Amniotic epithelial cell (primary cell): ENCODE measurements around the gene NCBP3.

ENCODE experiments used
- DNase-seq: peaks from one replicate; pipeline ENCODE4 v3.0.0-alpha.2; 2010; ENCODE audit warnings: low read depth

NCBP3 gene

GRCh38 chr17:3845621-3846436 is at the start of gene NCBP3:
NCBP3 (minus strand) TSS chr17:3846246; CDS start chr17:3846223, 23 bp downstream.
- peak; percentile 86 for DNase-seq

DNA sequence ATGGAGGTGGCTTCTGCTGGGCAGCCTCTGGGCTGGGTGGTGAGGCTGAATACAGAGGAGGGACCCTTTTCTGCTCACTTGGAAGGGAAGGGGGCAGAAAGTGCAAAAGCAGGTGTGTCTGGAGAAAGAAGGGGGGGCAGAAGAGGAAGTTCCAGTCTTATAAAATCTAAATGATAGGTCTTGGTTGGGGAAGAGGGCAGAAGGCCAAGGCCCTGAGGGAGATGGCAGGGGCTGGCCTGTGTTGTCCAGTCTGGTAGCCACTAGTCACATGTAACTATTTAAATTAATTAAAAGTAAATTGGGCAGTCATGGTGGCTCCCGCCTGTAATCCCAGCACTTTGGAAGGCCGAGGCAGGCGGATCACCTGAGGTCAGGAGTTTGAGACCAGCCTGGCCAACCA is 49.3 kb upstream of the NCBP3 start:
- no peak for DNase-seq

GRCh38 chr17:3894911-3895343 is 48.9 kb upstream of the NCBP3 start:
- DNase-seq: peak; percentile 53

DNA sequence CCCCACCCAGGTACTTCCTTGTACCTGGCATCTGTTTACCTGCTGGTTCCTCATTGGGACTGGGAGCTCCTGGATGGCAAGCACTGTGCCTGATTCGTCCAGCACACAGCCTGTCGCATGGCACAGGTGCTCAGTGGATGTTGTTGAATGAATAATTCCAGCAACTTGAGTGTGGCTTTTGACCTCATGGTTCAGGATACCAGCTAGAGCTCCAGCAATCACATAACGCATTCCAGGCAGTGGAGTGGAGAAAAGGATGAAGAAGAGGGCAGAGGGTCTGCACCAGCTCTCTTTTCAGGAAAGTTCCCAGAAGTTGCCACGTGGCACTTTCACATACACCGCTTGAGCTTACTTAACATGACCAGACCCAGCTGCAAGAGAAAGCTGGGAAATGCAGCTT is 48.1 kb upstream of the NCBP3 start:
- DNase-seq: no peak

DNA sequence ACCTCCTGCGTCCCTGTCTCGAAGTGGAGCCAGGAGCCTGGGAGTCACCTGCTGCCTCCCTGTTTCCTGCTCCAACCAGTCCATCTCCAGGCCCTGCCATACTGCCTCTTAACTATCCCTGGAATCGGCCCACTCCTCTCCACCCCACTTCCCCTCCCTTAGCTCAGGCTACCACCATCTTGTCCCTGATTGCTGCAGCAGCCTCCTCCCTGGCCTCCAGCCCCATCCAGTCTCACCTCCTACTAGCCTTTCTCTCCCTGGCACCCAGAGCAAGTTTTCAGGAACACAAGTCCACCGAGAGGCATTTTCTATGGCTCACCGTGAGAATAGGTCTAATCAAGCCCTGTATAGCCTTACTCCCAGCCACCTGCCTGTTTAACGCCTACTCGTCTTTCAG is 47.7 kb upstream of the NCBP3 start:
- no peak for DNase-seq

- DNase-seq: peak; percentile 72
Observed at GRCh38 chr17:3893003-3893719, 47.1 kb upstream of the NCBP3 start, which contains the start of gene CAMKK1. CAMKK1 (minus strand) TSS chr17:3893053; CDS start chr17:3885687, 7,366 bp downstream.

GRCh38 chr17:3892095-3892998 is 46.3 kb upstream of the NCBP3 start:
- peak; percentile 63 for DNase-seq

GRCh38 chr17:3891626-3892094 is 45.6 kb upstream of the NCBP3 start:
- no peak for DNase-seq

GRCh38 chr17:3890878-3891219 is 44.8 kb upstream of the NCBP3 start:
- no peak for DNase-seq

DNA sequence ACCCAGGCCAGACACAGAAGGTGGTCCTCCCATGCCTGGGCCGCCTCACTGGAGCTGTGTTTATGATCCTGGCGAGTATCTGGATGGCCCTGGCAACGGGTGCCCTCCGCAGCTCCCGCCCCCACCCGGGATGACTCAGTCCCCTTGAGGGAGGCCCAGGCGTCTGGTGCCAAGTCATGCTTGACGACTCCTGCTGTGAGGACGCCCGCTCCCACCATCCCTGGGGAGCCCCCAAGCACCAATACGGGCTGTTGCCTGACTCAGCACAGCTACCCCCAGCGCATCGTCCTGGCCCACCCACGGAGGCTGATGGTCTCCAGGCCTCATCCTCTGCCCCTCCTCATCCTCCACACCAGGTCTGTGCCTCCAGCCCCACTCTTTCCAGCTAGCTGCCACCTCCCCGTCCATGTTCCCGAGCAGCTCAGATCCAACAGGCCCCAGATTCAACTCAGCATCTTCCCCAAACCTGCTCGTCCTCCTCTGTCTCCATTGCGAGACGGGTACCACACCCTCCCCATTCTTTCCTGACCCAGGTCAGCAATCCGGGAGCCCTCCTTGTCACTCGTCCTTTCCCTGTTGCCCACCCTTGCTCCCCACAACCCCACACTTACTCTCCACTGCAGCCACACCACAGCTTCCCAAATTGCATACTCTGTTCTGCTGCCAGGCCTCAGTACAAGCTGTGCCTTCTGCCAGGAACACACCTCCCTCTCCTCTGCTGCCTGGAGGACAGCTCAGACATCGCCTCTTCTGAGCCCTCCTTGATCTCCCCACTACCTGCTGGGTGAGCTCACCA is 44.2 kb upstream of the NCBP3 start:
- peak; percentile 84 for DNase-seq

DNA sequence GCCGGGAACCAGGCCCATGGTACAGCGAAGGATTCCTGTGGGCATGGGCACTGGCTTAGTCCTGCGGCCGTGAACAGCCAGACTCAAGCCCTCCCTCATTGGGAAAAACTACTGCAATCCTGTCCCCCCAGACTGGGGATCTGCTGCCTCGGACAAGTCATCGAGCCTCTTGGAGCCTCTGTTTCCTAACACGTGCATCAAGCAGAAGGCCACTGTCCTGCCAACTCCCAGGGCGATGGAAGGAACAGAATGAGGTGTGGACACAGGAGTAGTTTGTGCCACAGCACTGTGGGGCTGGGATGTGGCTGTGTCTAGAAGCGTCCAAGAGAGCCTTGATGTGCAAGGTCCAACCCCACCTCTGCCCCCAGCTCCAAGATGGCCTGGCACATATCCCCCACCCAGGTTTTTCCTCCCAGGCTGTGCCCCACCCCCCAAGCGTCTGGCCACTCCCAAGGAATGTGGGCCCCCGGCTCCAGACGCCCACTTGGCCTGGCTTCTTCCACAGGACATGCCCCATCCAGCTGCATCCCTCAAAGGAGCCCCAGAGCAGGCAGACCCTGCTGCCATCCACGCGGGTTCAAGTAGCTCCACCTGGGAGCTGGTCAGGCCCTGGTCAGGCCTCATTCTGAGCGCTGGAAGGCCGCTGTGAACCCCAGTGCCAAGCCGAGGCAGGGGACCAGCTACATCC is 43.4 kb upstream of the NCBP3 start:
- DNase-seq: no peak

GRCh38 chr17:3888343-3889171 is 42.5 kb upstream of the NCBP3 start:
- DNase-seq: peak; percentile 94

DNA sequence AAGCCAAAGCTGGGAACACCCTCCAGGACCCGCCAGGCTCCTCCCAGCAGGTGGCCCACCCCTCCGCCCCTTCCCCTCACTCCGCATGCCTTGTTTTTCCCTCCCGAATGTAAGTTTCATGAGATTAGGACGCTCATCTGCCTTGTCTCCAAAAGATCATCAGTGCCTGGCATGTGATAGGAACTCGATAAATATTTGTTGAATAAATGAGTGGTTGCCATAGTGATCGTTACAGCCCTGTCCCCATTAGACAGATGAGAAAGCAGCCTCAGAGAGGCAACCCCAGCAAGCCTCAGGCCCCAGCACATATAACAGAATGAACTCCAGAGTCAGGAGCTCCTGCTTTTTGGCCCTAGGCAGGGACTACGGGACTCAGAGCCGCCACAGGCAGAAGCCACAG is 41.8 kb upstream of the NCBP3 start:
- DNase-seq: no peak

DNA sequence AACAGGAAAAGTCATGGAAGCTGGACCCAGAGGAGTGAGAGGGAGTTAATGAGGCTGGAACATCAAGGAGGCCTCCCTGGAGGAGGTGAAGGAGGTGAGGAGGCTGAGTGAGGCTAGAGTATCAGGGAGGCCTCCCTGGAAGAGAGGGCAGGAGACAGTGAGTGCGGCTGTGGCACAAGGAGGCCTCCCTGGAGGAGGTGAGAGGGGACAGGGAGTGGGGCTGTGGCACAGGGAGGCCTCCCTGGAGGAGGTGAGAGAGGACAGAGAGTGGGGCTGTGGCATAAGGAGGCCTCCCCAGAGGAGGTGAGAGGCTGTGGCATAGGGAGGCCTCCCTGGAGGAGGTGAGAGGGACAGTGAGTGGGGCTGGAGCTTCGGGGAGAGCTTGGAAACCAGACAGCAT is 41.3 kb upstream of the NCBP3 start:
- DNase-seq: no peak

DNA sequence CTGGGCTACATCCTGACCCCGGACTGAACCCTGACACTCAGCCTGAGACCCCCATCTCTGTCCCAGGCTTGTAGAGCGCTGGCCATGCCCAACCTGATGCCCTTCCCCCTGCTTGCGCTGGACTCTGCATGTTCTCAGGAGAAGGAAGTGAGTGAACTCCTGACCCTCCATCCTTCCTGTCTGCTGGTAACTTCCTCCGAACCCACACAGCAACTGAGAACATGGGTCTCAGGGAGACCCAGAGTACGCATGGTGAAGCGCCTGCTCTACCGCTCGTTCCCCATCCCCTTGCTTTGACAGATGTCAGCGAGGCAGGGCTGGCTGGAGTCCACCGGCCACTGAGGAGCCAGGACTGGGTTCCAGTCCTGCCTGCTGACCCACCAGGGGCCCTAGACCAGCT is 40.7 kb upstream of the NCBP3 start:
- no peak for DNase-seq

GRCh38 chr17:3885970-3886369 is 39.9 kb upstream of the NCBP3 start:
- DNase-seq: peak; percentile 77

DNA sequence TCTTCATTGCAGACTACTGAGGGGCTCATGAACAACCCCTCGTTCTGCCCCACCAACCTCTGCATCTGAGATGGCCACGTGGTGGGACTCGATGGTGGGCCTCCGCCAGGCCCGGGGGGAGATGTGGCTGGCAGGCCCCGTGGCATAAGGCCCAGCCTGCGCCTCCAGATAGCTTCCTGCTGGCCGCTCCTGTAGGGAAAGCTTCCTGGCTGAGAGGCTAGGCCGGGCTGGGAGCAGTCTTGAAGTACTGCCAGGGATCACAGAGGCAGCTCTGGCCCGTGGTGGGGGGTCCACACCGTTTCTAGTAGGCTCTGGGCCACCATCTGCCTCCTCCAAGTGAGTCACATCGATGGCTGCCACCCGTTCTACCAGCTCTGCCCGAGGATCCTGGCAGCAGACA is 39.2 kb upstream of the NCBP3 start:
- no peak for DNase-seq

DNA sequence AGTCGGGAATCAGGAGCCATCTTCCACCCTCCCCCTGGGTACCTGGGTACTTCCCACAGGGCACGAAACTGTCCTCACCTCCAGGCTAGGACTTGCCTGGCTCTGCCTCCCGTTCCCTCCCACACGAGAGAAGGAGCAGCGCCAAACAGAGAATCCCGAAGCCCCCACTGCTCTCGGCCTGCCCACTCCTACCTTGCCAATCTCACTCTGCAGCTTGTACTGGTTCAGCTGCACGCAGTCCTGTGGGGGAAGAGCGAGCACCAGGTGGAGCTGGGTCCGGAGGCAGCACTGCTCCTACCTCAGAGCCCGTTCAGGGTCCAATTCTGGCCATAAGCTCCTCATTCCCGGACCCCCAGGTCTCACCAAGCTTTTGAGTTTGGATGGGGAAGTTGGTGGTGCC is 38.1 kb upstream of the NCBP3 start:
- DNase-seq: no peak

- no peak for DNase-seq
Observed at GRCh38 chr17:3882276-3882675, 36.2 kb upstream of the NCBP3 start.

- no peak for DNase-seq
Observed at GRCh38 chr17:3880983-3881382, 34.9 kb upstream of the NCBP3 start.
